Liver (tissue), 9 donors: ENCODE results near the gene BAAT. TPM values are rescaled to one million over a fixed set of nuclear protein-coding genes. Genes with fewer than 3 reads are reported as not detected.

ENCODE experiments used
- DNase-seq: peaks from one replicate; pipeline ENCODE4 v3.0.0-alpha.2; 2017; ENCODE audit warnings: low spot score
- H3K27ac ChIP-seq, 2 donors: one replicate each; pipeline ENCODE4 v1.7.0; 2013; ENCODE audit warnings: inconsistent platforms in 2 of 2, low read length in 2 of 2, control low read depth in 1 of 2, low read depth in 1 of 2, mild to moderate bottlenecking in 1 of 2
- H3K27me3 ChIP-seq, 4 donors: one replicate each; pipeline versions ENCODE4 v1.6.1 to v1.7.0; 2013; ENCODE audit warnings: low read length in 3 of 4, inconsistent platforms in 1 of 4, mild to moderate bottlenecking in 1 of 4, moderate library complexity in 1 of 4; ENCODE audit not compliant: control insufficient read depth in 4 of 4, insufficient read depth in 4 of 4
- H3K36me3 ChIP-seq, 4 donors: one replicate each; pipeline versions ENCODE4 v1.6.1 to v1.7.0; 2013; ENCODE audit warnings: low read length in 3 of 4, mild to moderate bottlenecking in 3 of 4, low read depth in 1 of 4, moderate library complexity in 1 of 4; ENCODE audit not compliant: control insufficient read depth in 4 of 4, insufficient read depth in 3 of 4
- H3K4me1 ChIP-seq, 4 donors: one replicate each; pipeline versions ENCODE4 v1.6.1 to v1.7.0; 2013; ENCODE audit warnings: low read length in 3 of 4, mild to moderate bottlenecking in 3 of 4, moderate library complexity in 1 of 4; ENCODE audit not compliant: control insufficient read depth in 4 of 4, insufficient read depth in 4 of 4
- H3K4me3 ChIP-seq, 3 donors: one replicate each; pipeline versions ENCODE4 v1.6.1 to v1.7.0; 2013; ENCODE audit warnings: low read length in 3 of 3, control low read depth in 1 of 3, low read depth in 1 of 3, mild to moderate bottlenecking in 1 of 3
- H3K9ac ChIP-seq, 2 donors: one replicate each; pipeline ENCODE4 v1.7.0; 2013; ENCODE audit warnings: low read length in 2 of 2, mild to moderate bottlenecking in 2 of 2, moderate library complexity in 2 of 2, control low read depth in 1 of 2, low read depth in 1 of 2
- H3K9me3 ChIP-seq, 4 donors: one replicate each; pipeline versions ENCODE4 v1.6.1 to v1.7.0; 2013; ENCODE audit warnings: low read length in 3 of 4; ENCODE audit not compliant: control insufficient read depth in 4 of 4
- ATF3 ChIP-seq: IDR thresholded peaks from 2 replicates; pipeline ENCODE4 v1.6.1; 2016; ENCODE audit warnings: antibody characterized with exemption
- CTCF ChIP-seq: fragments of 150-350 bp; IDR thresholded peaks from 2 replicates; pipeline ENCODE4 v1.5.1; 2017; ENCODE audit warnings: improper control_type of control experiment, low read depth, low read length; ENCODE audit not compliant: missing input control
- EGR1 ChIP-seq, 2 donors: IDR thresholded peaks; 2 replicates each; pipeline ENCODE4 v1.6.1; 2016 to 2018; ENCODE audit warnings: antibody characterized with exemption in 2 of 2, low read depth in 2 of 2
- FOXA1 ChIP-seq: IDR thresholded peaks from 2 replicates; pipeline ENCODE4 v1.6.1; 2016; ENCODE audit warnings: antibody characterized with exemption
- FOXA2 ChIP-seq: IDR thresholded peaks from 2 replicates; pipeline ENCODE4 v1.6.1; 2016; ENCODE audit warnings: antibody characterized with exemption
- GABPA ChIP-seq, 2 donors: IDR thresholded peaks in 1 of 2; conservative IDR thresholded peaks in 1 of 2; 2 replicates each; pipeline ENCODE4 v1.6.1; 2016; ENCODE audit warnings: antibody characterized with exemption in 2 of 2, mild to moderate bottlenecking in 1 of 2, moderate library complexity in 1 of 2
- HNF4A ChIP-seq, 2 donors: conservative IDR thresholded peaks; 2 replicates each; pipeline ENCODE4 v1.6.1; 2016; ENCODE audit warnings: antibody characterized with exemption in 2 of 2, mild to moderate bottlenecking in 2 of 2
- HNF4G ChIP-seq: IDR thresholded peaks from 2 replicates; pipeline ENCODE4 v1.6.1; 2016; ENCODE audit warnings: antibody characterized with exemption
- JUND ChIP-seq, 2 donors: IDR thresholded peaks; 2 replicates each; pipeline ENCODE4 v1.6.1; 2016; ENCODE audit warnings: antibody characterized with exemption in 2 of 2
- MAX ChIP-seq: IDR thresholded peaks from 2 replicates; pipeline ENCODE4 v1.6.1; 2016; ENCODE audit warnings: antibody characterized with exemption
- NR2F2 ChIP-seq: IDR thresholded peaks from 2 replicates; pipeline ENCODE4 v1.6.1; 2016; ENCODE audit warnings: antibody characterized with exemption
- RAD21 ChIP-seq, 2 donors: IDR thresholded peaks; 2 replicates each; pipeline ENCODE4 v1.6.1; 2016; ENCODE audit warnings: antibody characterized with exemption in 2 of 2, mild to moderate bottlenecking in 2 of 2
- RXRA ChIP-seq, 2 donors: IDR thresholded peaks; 2 replicates each; pipeline ENCODE4 v1.6.1; 2017 to 2018; ENCODE audit warnings: antibody characterized with exemption in 2 of 2, mild to moderate bottlenecking in 1 of 2
- SP1 ChIP-seq: IDR thresholded peaks from 2 replicates; pipeline ENCODE4 v1.6.1; 2018; ENCODE audit warnings: antibody characterized with exemption, mild to moderate bottlenecking
- TAF1 ChIP-seq: conservative IDR thresholded peaks from 2 replicates; pipeline ENCODE4 v1.6.1; 2016; ENCODE audit warnings: antibody characterized with exemption, mild to moderate bottlenecking
- YY1 ChIP-seq: IDR thresholded peaks from 2 replicates; pipeline ENCODE4 v1.6.1; 2016; ENCODE audit warnings: antibody characterized with exemption, mild to moderate bottlenecking
- ZBTB33 ChIP-seq: IDR thresholded peaks from 2 replicates; pipeline ENCODE4 v1.6.1; 2016; ENCODE audit warnings: antibody characterized with exemption
- WGBS: extraction: QIAGEN DNeasy Blood & Tissue Kit; methylation state at CpG from one replicate; pipeline ENCODE4 v1.1.7; 2013; 5-methylcytosine and 5-hydroxymethylcytosine counted together
- polyA plus RNA-seq, 2 donors: library from polyadenylated mRNA; stranded (reverse) in 1 of 2; unstranded in 1 of 2; fragments of 200-250 nt in 1 of 2; fragments of >200 nt in 1 of 2; fragmentation: Nextera tagmentation in 1 of 2; extraction: Ambion mirVana in 1 of 2; gene quantifications; one replicate each; pipeline versions ENCODE4 v1.2.1 to v1.2.3, GENCODE V29; 2013 to 2015
- total RNA-seq, 2 donors: library from RNA; depleted of rRNA; stranded (reverse); fragments of >200 nt; gene quantifications; one replicate each; pipeline ENCODE4 v1.2.3, GENCODE V29; 2014
- donor health status: healthy.
- donor health status: healthy.
- donor health status: healthy.
- donor health status: healthy.
- donor health status: healthy.

The BAAT gene
- total and polyA plus RNA-seq, 4 donors, result 31.9 to 275 (median 151) TPM

- no peaks in the 10 kb centered on the region for H3K9me3 ChIP-seq
- H3K4me1 ChIP-seq, result peaks cover 2 to 18% (median 5%) of the 10 kb centered on the region in 4 donors
- no peak for DNase-seq
- no peak overlapping the region for H3K9ac ChIP-seq
- no peaks in the 10 kb centered on the region for H3K36me3 ChIP-seq
- H3K4me3 ChIP-seq, result no peak overlapping the region
- no peak overlapping the region for H3K27ac ChIP-seq
- no peaks in the 10 kb centered on the region for H3K27me3 ChIP-seq
- TF ChIP-seq TAF1, result no peak
- no peak for TF ChIP-seq FOXA1
- peak; percentile 57 to 59 for TF ChIP-seq RXRA (IDR thresholded peaks at IDR 0.05)
- TF ChIP-seq HNF4G, result no peak
- no peak for TF ChIP-seq RAD21 (IDR thresholded peaks at IDR 0.05)
- TF ChIP-seq CTCF, result no peak
- TF ChIP-seq NR2F2, result no peak
- TF ChIP-seq FOXA2, result peak; percentile 65
- TF ChIP-seq JUND (IDR thresholded peaks at IDR 0.05), result no peak
- peak; percentile 24 to 28 for TF ChIP-seq HNF4A (conservative IDR thresholded peaks at IDR 0.05)
- TF ChIP-seq ATF3, result no peak
- 15% methylated on average over 1 of the region's 1 CpG for WGBS
Observed at GRCh38 chr9:101342595-101342994, 42.2 kb downstream of the BAAT start.

GRCh38 chr9:101341958-101342357, 42.8 kb downstream of the BAAT start:
- Histone ChIP-seq H3K9ac (no peak overlapping the region), H3K27ac (no peak overlapping the region), H3K4me1 (peaks cover 2 to 15% (median 3%) of the 10 kb centered on the region in 4 donors), H3K27me3 (no peaks in the 10 kb centered on the region), H3K4me3 (no peak overlapping the region), H3K36me3 (no peaks in the 10 kb centered on the region), H3K9me3 (no peaks in the 10 kb centered on the region)
- TF ChIP-seq YY1 (no peak), FOXA2 (no peak), RXRA (IDR thresholded peaks at IDR 0.05) (peak in 1 of 2 donors; percentile 21), HNF4G (peak; percentile 16), CTCF (no peak), RAD21 (IDR thresholded peaks at IDR 0.05) (peak in 1 of 2 donors; percentile 15), EGR1 (IDR thresholded peaks at IDR 0.05; ENCODE audit: low read depth in 2 of 2) (no peak), HNF4A (conservative IDR thresholded peaks at IDR 0.05) (peak; percentile 29 to 73)
- DNase-seq, result no peak

- DNase-seq, result no peak
- WGBS, result 90% methylated on average over 2 of the region's 2 CpGs
- Histone ChIP-seq H3K27ac (no peak overlapping the region), H3K4me1 (peaks cover under 1 to 9% (median 5%) of the 10 kb centered on the region in 4 donors), H3K36me3 (no peaks in the 10 kb centered on the region), H3K9ac (no peak overlapping the region), H3K27me3 (no peaks in the 10 kb centered on the region), H3K9me3 (no peaks in the 10 kb centered on the region), H3K4me3 (no peak overlapping the region)
- TF ChIP-seq TAF1 (no peak), RAD21 (IDR thresholded peaks at IDR 0.05) (no peak), ATF3 (no peak), FOXA2 (no peak), EGR1 (IDR thresholded peaks at IDR 0.05; ENCODE audit: low read depth in 2 of 2) (no peak), HNF4G (no peak), ZBTB33 (no peak), NR2F2 (no peak), GABPA (IDR thresholded peaks at IDR 0.05 in 1 of 2, conservative IDR thresholded peaks at IDR 0.05 in 1 of 2) (no peak), YY1 (no peak), FOXA1 (no peak), CTCF (no peak), HNF4A (conservative IDR thresholded peaks at IDR 0.05) (no peak), MAX (no peak), SP1 (no peak), JUND (IDR thresholded peaks at IDR 0.05) (no peak), RXRA (IDR thresholded peaks at IDR 0.05) (no peak)
Observed at GRCh38 chr9:101337237-101337636, 47.6 kb downstream of the BAAT start.
